ENCODE data around the gene CLCN3.

DNA sequence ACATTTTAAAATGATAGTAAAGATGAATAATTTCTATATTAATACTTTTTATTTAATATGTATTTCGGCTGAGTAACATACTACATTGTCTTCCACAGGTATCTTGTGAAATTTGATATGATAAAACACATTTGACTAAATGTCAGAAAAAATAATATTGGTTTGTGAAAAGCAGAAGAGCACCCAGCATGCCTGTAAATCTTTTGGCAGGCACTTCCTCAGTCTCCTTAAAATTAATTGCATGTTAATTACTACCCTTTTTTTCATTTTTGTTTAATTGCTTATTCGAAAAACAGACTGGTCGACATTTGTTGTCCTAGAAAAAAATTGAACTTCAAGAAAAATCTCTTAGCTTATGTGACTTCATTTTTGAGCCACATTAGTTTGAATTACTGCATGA lies 40.6 kb downstream of the CLCN3 start:
- no peak for TF ChIP-seq ZNF232 (CRISPR knock-in tag; IDR thresholded peaks at IDR 0.05)
- no peak for TF ChIP-seq CTCF (IDR thresholded peaks at IDR 0.05)
- TF ChIP-seq TP53 (CRISPR knock-in tag; IDR thresholded peaks at IDR 0.05): no peak
- TF ChIP-seq JUN (CRISPR knock-in tag; IDR thresholded peaks at IDR 0.05): no peak
- no peak for TF ChIP-seq SP1 (CRISPR knock-in tag; conservative IDR thresholded peaks at IDR 0.05)
- no peak for TF ChIP-seq CREB1 (CRISPR knock-in tag; IDR thresholded peaks at IDR 0.05)
- TF ChIP-seq E2F4 (CRISPR knock-in tag; IDR thresholded peaks at IDR 0.05; ENCODE audit: borderline replicate concordance, low read depth): no peak
- no peak for TF ChIP-seq TEAD4 (CRISPR knock-in tag; IDR thresholded peaks at IDR 0.05)
